ENCODE data around the gene FZR1. TPM values are rescaled to one million over a fixed set of nuclear protein-coding genes. Genes with fewer than 3 reads are reported as not detected.

Gene FZR1
- total RNA-seq, 2 donors from 2014 or later, result 32.2 to 64.9 TPM

DNA sequence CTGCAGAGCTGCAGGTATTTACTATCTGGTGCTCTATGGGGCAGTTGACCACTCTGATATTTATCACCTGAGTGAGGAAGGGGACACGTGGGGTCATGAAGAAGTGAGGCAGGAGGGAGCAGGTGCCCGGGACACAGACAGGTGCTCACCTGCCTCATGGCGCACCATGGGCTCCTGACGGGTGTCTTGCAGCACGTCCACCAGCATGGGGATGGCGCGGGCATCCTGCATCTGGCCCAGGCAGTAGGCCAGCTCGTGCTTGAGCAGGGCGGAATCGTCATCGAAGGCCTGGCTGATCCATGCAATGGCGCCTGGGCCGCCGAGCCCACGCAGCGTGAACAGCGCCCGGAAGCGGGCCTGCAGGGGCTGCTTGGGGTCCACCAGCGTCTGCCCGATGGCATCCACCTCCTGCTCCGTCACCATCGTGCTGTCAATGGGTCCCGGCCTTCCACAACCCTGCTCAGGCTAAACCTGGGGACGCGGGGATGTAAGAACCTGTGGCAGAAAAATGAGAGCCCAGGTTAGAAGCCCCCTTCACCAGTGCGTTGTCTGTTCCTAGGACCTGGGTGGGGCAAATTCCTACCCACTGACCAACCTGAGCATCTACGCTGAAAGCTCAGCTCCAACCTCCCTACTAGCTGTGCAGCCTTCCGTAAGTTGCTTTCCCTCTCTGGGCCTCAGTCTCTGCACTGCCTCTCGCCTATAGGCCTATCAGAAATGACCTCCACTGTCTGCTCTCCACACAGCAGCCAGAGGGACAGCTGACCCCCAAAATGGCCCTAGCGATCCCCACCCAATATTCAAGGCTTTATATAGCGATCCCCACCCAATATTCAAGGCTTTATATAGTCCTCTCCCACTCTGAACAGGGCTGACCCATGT, 9.5 kb upstream of the FZR1 start:
- WGBS, result 95% methylated on average over 32 of the region's 32 CpGs
- TF ChIP-seq CTCF (IDR thresholded peaks at IDR 0.05) (no peak), POLR2AphosphoS5 (IDR thresholded peaks at IDR 0.05) (no peak), POLR2A (IDR thresholded peaks at IDR 0.05) (no peak)
- Histone ChIP-seq H3K27ac (no peak overlapping the region), H3K9me3 (no peaks in the 10 kb centered on the region), H3K4me3 (no peak overlapping the region), H3K27me3 (replicated peaks; ENCODE audit: insufficient read depth) (no peaks in the 10 kb centered on the region), H3K36me3 (peaks cover 2 to 4% of the 10 kb centered on the region in 2 donors), H3K4me1 (replicated peaks) (peaks cover 5% of the 10 kb centered on the region)
- intact Hi-C loops (cut with DNase I), result no loop called here
- no peak for DNase-seq (ENCODE audit: low spot score)

DNA sequence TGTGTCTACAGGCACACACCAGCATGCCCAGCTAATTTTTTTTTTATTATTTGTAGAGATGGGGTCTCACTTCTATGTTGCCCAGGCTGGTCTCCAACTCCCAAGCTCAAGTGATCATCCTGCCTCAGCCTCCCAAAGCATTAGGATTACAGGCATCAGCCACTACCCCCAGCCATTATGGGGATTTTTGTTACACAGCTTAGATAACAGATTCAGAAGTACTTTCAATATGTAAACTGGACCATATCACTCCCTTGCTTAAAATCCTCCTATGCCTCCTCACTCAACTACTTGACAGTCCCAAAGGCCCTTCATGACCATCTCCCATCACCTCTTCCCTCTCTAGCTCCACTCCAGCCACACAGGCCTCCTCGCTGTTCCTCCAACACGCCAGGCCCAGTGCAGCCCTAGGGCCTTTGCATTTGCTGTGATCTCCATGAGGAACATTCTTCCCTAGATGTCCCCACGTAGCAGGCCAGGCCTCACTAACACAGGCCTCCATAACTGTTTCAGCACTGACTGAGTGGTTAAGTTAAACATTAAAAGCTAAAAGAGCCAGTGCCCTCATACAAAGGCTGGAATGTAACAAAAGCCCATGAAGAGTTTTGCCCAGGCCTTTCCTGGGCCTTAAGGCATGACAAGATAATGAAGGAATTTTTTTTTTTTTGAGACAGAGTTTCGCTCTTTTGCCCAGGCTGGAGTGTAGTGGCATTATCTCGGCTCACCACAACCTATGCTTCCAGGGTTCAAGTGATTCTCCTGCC, 8.2 kb upstream of the FZR1 start:
- no peak overlapping the region for H3K27ac ChIP-seq
- H3K4me3 ChIP-seq, result no peak overlapping the region
- peaks cover 0 to 4% of the 10 kb centered on the region in 2 donors for H3K36me3 ChIP-seq
- H3K9me3 ChIP-seq, result no peaks in the 10 kb centered on the region
- no peaks in the 10 kb centered on the region for H3K27me3 ChIP-seq (replicated peaks; ENCODE audit: insufficient read depth)
- WGBS, result 95% methylated on average over 5 of the region's 5 CpGs
- peaks cover 5% of the 10 kb centered on the region for H3K4me1 ChIP-seq (replicated peaks)
- intact Hi-C loops (cut with DNase I), result no loop called here
- DNase-seq (ENCODE audit: low spot score), result no peak
- TF ChIP-seq POLR2A (IDR thresholded peaks at IDR 0.05) (no peak), CTCF (IDR thresholded peaks at IDR 0.05) (no peak), POLR2AphosphoS5 (IDR thresholded peaks at IDR 0.05) (no peak)

DNA sequence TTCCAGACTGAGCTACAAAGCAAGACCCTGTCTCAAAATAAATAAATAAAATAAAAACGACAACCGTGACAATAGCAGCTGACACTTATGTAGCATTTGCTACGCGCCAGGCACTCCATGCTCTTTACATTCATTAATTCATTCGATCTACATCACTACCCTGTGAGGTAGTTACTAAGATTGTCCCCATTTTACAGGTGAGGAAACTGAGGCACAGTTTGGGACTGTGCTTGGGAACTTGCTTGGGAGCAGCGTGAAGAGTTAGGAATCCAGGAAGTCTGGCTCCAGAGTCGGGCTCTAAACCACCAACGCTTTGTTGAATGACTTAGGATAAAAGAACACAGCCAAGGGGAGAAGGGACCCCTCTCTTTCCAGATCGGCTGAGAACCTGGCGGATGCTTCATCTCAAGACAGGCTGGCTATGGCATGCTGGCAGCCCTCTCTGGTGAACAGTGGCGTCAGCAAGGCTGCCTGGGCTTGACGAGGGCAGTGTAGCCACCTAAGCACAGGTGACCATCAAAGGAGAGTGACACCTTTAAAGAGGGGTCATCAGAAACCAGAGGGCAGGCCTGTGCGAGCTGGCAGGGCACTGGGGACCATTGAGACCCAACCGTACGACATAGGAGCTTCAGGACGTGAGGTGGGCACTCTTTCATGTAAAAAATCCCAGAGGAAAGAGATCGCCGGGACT, 6.2 kb upstream of the FZR1 start:
- peak overlapping the region; percentile 73 to 78 for H3K4me3 ChIP-seq
- WGBS, result 18% methylated on average over 18 of the region's 18 CpGs
- no peaks in the 10 kb centered on the region for H3K9me3 ChIP-seq
- peaks cover 0 to 4% of the 10 kb centered on the region in 2 donors for H3K36me3 ChIP-seq
- TF ChIP-seq POLR2AphosphoS5 (IDR thresholded peaks at IDR 0.05) (no peak), CTCF (IDR thresholded peaks at IDR 0.05) (no peak), POLR2A (IDR thresholded peaks at IDR 0.05) (no peak)
- H3K27me3 ChIP-seq (replicated peaks; ENCODE audit: insufficient read depth), result no peaks in the 10 kb centered on the region
- H3K27ac ChIP-seq, result peak overlapping the region; percentile 80 to 88
- intact Hi-C loops (cut with DNase I), result loop anchor here (10.0 kb wide), 1 partner anchor 75 kb away; the partner anchor contains the start of gene HMG20B
- no peak for DNase-seq (ENCODE audit: low spot score)
- peaks cover 5% of the 10 kb centered on the region for H3K4me1 ChIP-seq (replicated peaks)

GRCh38 chr19:3500429-3501101, 5.5 kb upstream of the FZR1 start, which contains the start of gene DOHH:
Gene DOHH, minus strand, starts transcription at chr19:3500674. Its CDS starts 3,860 bp downstream, at chr19:3496814.
- H3K27ac ChIP-seq, result peak within 1 kb of the TSS; percentile 80 to 88
- TF ChIP-seq POLR2AphosphoS5 (IDR thresholded peaks at IDR 0.05) (peak; percentile 96), POLR2A (IDR thresholded peaks at IDR 0.05) (peak; percentile 47), CTCF (IDR thresholded peaks at IDR 0.05) (no peak)
- no peaks in the 10 kb centered on the region for H3K27me3 ChIP-seq (replicated peaks; ENCODE audit: insufficient read depth)
- no peaks in the 10 kb centered on the region for H3K9me3 ChIP-seq
- under 1% methylated on average over 40 of the region's 52 CpGs for WGBS
- H3K36me3 ChIP-seq, result peaks cover 0 to 4% of the 10 kb centered on the region in 2 donors
- H3K4me3 ChIP-seq, result peak within 1 kb of the TSS; percentile 73 to 78
- peaks cover 5% of the 10 kb centered on the region for H3K4me1 ChIP-seq (replicated peaks)
- peak; percentile 92 for DNase-seq (ENCODE audit: low spot score)
- intact Hi-C loops (cut with DNase I), result loop anchor here (10.0 kb wide), 1 partner anchor 74 kb away; the partner anchor contains the start of gene HMG20B

Data from prostate gland (tissue), 2 donors.